Measurements from ENCODE around the gene SPATA9.

The SPATA9 gene

DNA sequence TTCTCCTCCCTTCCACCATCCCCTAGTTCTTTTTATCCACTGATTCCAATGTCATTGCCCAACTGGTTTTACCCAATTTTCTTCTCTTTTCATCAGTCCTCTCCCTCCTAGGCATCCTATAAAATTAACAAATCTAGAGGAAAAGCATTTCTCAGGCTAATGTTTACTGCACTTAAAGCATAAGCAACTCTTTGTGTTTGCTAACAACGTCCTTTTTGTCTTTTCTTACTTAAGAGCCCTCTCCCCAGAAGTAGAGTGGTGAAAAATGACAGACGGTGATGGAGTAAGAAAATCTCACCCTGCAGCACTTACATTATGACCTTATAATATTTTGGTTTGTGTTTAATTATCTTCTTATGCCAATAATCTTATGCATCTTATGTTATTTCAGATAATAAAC, 1.6 kb upstream of the SPATA9 start:
- no peak for DNase-seq (ENCODE audit: low spot score)

DNA sequence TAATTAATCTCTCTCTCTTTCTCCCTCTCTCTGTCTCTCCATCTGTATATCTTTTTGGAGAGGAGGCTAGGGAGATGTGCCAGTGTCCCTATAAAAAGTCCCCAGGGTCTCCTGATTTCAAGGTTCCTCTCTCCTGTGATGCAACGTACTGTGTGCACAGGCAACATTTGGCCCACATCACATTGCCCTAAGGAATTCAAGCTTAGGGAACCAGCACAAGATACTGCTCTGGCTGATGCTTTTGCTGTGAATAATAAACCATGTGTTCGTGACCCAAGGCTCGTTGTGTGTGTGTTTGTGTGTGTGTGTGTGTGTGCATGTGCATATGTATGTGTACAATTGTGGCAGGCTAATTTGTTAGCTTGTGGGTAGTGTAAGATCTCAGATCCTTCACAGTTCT, 9.7 kb downstream of the SPATA9 start:
- no peak for DNase-seq (ENCODE audit: low spot score)

DNA sequence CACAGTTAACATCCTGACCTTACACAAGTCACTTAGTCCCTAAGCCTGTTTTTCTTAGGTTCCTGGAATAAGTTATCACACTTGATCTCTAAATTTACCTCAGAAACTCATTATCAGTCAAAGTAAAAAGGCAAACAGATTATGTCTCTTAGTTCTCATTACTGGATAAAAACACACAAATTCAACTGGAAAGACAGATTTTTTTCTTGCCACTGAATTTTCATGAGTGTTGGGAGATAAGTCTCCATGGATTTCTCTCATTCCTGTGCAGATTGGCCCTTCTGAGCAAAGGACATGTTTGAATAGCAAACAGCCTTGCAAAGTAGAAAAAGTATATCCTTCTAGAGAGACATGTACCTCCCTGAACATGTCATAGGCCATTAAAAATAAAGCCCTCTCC, 10.2 kb downstream of the SPATA9 start:
- no peak for DNase-seq (ENCODE audit: low spot score)

DNA sequence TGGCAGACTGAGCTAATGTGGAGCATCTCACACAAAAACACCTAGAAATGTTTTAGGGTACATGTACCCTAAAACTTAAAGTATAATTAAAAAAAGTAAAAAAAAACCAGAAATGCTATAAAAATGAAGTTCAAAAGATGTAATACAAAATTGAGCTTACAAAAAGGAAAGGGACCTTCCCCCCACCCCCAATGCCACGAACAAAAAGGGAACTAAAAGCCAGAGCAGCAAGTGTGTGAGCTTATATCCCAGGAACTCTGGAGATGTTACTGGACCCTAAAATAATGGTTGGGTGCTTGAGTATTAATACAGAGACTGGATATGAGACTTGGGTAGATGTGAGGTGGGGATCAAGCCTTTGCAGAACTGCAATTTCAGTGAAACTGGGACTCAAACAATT, 11.0 kb downstream of the SPATA9 start:
- no peak for DNase-seq (ENCODE audit: low spot score)

DNA sequence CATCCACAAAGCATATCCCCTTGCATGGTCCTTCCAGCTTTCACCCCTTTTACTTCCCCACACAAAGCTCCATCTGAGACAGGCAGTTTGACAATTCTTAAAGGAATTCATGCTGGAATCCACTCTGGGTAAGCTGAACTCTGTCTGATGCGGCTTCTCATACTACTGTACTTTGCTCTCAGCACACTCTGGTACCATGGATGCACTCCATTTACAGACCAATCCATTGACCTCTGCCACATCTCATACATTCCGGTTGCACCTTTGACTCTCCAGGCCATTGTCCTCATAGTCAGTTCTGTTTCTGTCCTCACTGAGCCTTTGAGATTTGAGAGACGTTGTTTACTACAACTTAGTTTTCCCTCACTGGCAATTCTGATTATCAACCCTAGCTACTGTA, 12.2 kb downstream of the SPATA9 start:
- no peak for DNase-seq (ENCODE audit: low spot score)

GRCh38 chr5:95669985-95670384, 12.8 kb downstream of the SPATA9 start:
- DNase-seq (ENCODE audit: low spot score): no peak

- peak; percentile 44 for DNase-seq (ENCODE audit: low spot score)
These were observed 13.3 kb downstream of the SPATA9 start for GRCh38 chr5:95669540-95669939.

DNA sequence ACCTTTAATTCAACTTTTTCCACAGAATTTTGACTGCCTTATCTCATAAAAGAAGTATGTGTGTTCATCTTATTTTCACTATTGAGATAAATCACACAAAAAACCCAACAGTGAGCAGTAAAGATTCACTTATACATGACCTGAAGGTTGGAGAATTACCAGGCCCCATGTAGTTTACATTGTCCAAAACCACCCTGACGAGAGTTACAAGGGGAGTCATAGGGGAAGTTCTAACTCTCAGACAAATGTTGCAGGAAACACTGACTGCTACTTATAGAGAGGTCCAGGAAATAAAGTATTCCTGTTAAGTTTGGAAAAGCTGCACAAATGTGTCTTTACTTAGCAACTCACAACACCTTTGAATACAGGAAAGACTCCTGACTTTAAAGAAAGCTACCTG, 14.1 kb downstream of the SPATA9 start:
- peak; percentile 63 for DNase-seq (ENCODE audit: low spot score)

GRCh38 chr5:95668216-95668615, 14.6 kb downstream of the SPATA9 start:
- DNase-seq (ENCODE audit: low spot score): peak; percentile 16

DNA sequence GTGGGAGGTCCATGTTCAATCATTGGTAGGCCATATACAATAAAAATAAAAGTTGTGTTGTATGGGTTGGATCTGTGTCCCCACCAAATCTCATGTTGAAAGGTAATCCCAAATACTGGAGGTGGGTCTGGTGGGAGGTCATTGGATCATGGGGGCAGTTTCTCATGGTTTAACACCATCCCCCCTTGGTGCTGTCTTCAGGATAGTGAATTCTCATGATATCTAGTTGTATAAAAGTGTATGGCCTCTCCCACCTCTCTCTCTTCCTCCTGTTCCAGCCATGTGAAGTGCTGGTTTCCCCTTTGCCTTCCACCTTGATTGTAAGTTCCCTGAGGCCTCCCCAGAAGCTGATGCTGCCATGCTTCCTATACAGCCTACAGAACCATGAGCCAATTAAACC, 15.1 kb downstream of the SPATA9 start:
- DNase-seq (ENCODE audit: low spot score): no peak

DNA sequence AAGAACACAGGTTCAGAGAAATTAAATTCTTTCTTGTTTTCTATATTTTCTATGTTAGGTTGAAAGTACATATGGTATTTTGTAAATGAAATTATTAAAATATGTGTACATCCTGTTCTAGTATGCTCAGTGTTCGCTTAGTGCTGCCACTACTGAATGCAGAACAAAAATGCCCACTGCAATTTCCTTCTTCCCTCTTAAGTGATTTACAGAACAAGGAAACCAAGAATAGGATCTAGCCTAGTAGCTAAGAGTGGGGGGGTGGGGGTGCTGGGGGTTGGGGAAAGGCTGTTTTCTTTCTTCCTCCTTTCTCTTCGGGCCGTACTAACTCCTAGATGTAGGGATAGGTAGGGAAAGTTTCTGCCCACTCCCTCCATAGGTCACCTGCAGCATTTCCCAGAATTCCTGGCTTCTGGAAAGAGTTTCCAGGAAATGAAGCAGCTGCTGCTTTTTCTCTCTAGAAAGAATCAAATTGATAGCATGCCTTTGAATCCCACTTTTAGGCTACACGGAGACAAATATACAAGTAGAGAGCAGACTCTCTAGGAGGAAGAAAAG, 15.7 kb downstream of the SPATA9 start:
- no peak for DNase-seq (ENCODE audit: low spot score)

- DNase-seq (ENCODE audit: low spot score): peak; percentile 59
These were observed 18.5 kb downstream of the SPATA9 start for GRCh38 chr5:95664204-95664786.

DNA sequence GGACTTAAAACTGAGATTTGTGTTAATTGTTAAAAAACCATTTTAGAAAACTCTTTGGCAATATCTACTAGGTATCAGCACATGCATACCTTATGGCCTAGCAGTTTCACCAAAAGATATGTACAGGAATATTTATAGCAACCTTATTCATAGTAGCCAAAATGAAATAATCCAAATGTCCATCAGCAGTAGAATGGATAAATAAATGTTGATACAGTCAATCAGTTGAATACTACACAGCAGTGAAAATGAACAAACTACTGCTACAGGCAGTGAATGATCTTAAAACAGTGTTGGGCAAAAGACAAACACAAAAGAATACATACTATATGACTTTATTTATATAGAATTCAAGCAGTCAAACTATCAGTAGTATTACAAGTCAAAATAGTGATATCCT, 19.8 kb downstream of the SPATA9 start:
- DNase-seq (ENCODE audit: low spot score): no peak

GRCh38 chr5:95660060-95660459, 22.7 kb downstream of the SPATA9 start:
- DNase-seq (ENCODE audit: low spot score): no peak

DNA sequence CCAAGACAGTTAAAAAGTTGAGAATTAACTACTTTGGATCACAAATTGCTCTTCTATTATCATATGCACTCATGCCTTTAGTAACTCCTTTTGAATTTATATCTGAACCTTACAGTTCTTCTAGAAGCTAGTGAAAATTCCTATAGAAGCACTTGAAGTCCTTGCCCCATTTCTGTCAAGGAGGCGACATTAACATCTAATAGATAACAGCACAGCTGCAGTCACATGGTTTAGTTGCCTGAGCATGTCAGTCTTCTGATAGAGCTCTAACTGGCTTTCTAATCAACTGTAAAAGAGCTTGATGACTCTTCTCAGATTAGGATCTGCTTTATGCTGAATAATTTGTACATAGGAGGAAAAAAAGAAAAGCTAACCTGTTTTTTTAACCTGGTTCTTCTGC, 27.2 kb downstream of the SPATA9 start:
- DNase-seq (ENCODE audit: low spot score): no peak

- no peak for DNase-seq (ENCODE audit: low spot score)
These were observed 28.6 kb downstream of the SPATA9 start for GRCh38 chr5:95654196-95654595.

- DNase-seq (ENCODE audit: low spot score): no peak
These were observed 29.9 kb downstream of the SPATA9 start for GRCh38 chr5:95652849-95653248.

DNA sequence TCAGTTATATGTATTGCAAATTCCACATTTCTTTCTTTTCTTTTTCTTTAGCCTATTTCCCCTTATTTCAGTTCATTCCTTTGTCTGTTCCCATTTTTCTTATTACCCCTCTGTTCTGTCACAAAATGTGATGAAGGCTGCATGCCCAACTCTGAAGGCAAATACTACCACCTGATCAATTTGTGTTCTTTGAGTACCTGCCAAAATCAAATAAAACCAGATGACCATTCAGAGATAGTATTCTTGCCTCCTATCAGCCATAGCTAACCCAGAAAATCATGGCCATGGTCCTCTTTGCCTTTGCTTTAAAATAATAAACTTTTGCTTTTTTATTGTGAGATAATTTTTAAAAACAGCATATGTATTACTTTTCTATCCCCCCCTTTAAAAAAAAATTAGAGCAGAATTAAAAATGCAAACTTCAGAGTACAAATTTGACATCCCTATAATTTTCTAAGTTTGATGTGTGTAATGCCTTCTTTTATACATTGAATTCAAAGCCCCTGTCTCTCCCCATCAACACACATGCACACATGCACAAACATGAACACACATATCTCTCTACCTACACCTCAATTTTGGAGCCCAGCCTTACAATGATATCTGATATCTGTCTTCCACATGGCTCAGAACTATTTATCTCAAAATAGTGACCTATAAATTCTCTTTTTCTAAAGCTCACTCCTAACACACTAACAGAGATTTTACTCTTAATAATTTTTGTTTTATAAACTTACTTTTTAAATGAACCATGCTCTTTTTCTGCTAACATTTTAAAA, 32.8 kb downstream of the SPATA9 start:
- no peak for DNase-seq (ENCODE audit: low spot score)

- DNase-seq (ENCODE audit: low spot score): no peak
These were observed 33.5 kb downstream of the SPATA9 start for GRCh38 chr5:95649274-95649673.

GRCh38 chr5:95647886-95648860, 34.6 kb downstream of the SPATA9 start:
- no peak for DNase-seq (ENCODE audit: low spot score)

DNA sequence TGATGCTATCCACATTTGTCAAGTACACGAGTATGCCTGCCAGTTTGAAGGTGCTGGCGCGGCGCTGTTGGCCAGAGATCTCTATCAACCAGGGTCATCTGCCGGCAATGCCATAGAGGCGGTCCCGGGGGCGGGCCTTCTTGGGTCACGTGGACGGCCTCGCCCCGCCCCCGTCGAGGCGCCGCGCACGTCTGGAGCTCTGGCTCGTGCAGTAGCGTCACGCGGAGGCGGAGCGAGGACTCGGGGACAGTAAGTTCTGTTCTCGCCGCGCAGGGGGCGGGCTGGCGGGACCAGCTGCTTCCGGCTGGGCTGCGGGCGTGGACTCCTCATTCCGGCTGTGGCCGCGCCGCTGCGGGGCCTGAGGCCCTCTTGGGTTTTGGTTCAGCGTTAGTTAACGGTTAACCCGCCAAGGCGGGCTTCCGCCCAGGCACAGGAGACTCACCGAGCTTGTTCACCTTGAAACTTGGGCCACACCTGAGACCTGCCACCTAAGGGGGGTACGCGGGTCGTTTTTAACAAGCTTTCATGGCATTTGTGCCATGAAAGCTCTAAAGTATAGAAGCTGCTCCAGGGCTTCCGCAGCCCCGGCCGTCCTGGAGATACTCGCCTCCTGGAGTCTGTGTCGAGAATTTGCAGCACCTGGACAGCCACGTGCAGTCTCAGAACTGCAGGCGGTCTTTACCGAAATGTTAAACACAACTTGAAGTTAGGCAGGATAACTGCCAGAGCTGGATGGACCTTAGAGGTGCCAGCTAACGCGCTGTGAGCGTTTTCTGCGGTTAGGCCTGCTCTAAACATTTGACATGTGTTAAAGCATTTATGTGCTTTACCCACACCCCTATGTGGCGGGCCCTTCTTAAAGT, 36.0 kb downstream of the SPATA9 start, which contains the start of gene RFESD:
Gene RFESD (plus strand): TSS at position 209 of the 863 bp plus-strand sequence. CDS start 5,495 bp downstream, outside the sequence.
- peak; percentile 96 for DNase-seq (ENCODE audit: low spot score)

Data from kidney capillary endothelial cell (primary cell).